GM23338 (cell line): ENCODE results near the gene VWA3B.

Experiments used
- CREB1 ChIP-seq: fragments of 250-450 bp; sonication (Bioruptor Pico); IDR thresholded peaks from 2 replicates; pipeline ENCODE4 v1.5.0; 2020; ENCODE audit warnings: low read depth, mild to moderate bottlenecking, moderate library complexity
- CTCF ChIP-seq, 2 experiments: fragments of 200-600 bp in 1 of 2; sonication (generic) in 1 of 2; conservative IDR thresholded peaks; 2 replicates each; pipeline versions ENCODE4 v1.5.1 to v1.6.1; 2016 to 2017; ENCODE audit warnings: antibody characterized with exemption in 2 of 2, low read depth in 2 of 2, mild to moderate bottlenecking in 2 of 2, moderate library complexity in 1 of 2
- EZH2 ChIP-seq: fragments of 200-600 bp; sonication (generic); IDR thresholded peaks from one replicate; pipeline ENCODE4 v1.8.0; 2017; ENCODE audit warnings: antibody characterized with exemption, mild to moderate bottlenecking, low read depth; ENCODE audit not compliant: unreplicated experiment
- JUNB ChIP-seq: IDR thresholded peaks from one replicate; pipeline ENCODE4 v1.6.1; 2016; ENCODE audit warnings: antibody characterized with exemption; ENCODE audit not compliant: unreplicated experiment
- POLR2AphosphoS5 ChIP-seq: IDR thresholded peaks from 2 replicates; pipeline ENCODE4 v1.6.1; 2016; ENCODE audit warnings: antibody characterized with exemption, low read depth

- TF ChIP-seq JUNB (no peak), CTCF (conservative IDR thresholded peaks at IDR 0.05; ENCODE audit: low read depth in 2 of 2) (no peak), EZH2 (no peak), CREB1 (no peak), POLR2AphosphoS5 (no peak)
Measured at GRCh38 chr2:98324181-98324580, 237.2 kb downstream of the VWA3B start.
